Heart left ventricle (tissue), 13 donors: ENCODE data around the gene GPLD1.

Experiments used
- CTCF ChIP-seq, 12 donors: fragments of 200-600 bp; sonication (generic) in 4 of 12; IDR thresholded peaks; one replicate each; pipeline versions ENCODE4 v1.5.0 to v1.8.0; 2018 to 2022; ENCODE audit warnings: antibody characterized with exemption in 12 of 12, mild to moderate bottlenecking in 5 of 12
- POLR2A ChIP-seq, 2 donors: fragments of 450-650 bp; IDR thresholded peaks; one replicate each; pipeline ENCODE4 v1.6.1; 2017; ENCODE audit warnings: antibody characterized with exemption in 2 of 2, mild to moderate bottlenecking in 2 of 2, moderate library complexity in 2 of 2
- donor health status: ischemic (EF 13 %, LVEDD 7.1; RV severe dilation, severe dysfunction).
- donor health status: DM: no; HTN: yes; CAD: no.
- donor health status: DM: no; HTN: no; CAD: no.
- donor health status: ischemic (EF 25% LVEDD 6.9; RV normal size, moderate dysfunction).
- donor health status: ischemic (EF 25% LVEDD 5.7; RV mildly dilated, moderate dysfunction).
- donor health status: ischemic (EF 35%, LVEDD 5.7; RV mildly dilated, moderate dysfunction).
- donor health status: nonischemic (EF 11% LVEDD 7.7; RV severe dilation, severe dysfunction).
- donor health status: DM: yes; HTN: yes; CAD: no.
- donor health status: PGD.
- donor health status: ischemic (EF 29% LVEDD 5.4; RV normal size, mild dysfunction).
- donor health status: nonischemic (EF 23%, LVEDD 6.1; RV moderate dilation, normal function).

GRCh38 chr6:24382220-24382540 lies 107.2 kb downstream of the GPLD1 start:
- TF ChIP-seq CTCF (IDR thresholded peaks at IDR 0.05) (no peak), POLR2A (IDR thresholded peaks at IDR 0.05) (no peak)
